RWPE1 (cell line): Measurements from ENCODE around the gene SON.

Experiments
- CTCF ChIA-PET: fragments of 350-600 bp; sonication (Branson Sonifier 250); formaldehyde crosslinking; extraction: SDS; loops from one replicate; lab custom pipeline; 2021; lab: Yijun Ruan, JAX
- POLR2A ChIA-PET: fragments of 400-600 bp; formaldehyde crosslinking; extraction: SDS; loops from one replicate; lab custom pipeline; 2020; ENCODE audit warnings: antibody characterized with exemption; ENCODE audit not compliant: low non-redundant PET; lab: Yijun Ruan, JAX
- DNase-seq: peaks from one replicate; pipeline ENCODE4 v3.0.0; 2012; ENCODE audit warnings: low spot score
- H3K27ac ChIP-seq: fragments of 450-650 bp; 2 replicates; pipeline ENCODE4 v1.5.1; 2017
- TF ChIP-seq, protein P1 (sequence below): fragments of 450-650 bp; conservative IDR thresholded peaks from 2 replicates; pipeline ENCODE4 v1.5.1; 2017; ENCODE audit warnings: low read depth, mild to moderate bottlenecking

SON gene

DNA sequence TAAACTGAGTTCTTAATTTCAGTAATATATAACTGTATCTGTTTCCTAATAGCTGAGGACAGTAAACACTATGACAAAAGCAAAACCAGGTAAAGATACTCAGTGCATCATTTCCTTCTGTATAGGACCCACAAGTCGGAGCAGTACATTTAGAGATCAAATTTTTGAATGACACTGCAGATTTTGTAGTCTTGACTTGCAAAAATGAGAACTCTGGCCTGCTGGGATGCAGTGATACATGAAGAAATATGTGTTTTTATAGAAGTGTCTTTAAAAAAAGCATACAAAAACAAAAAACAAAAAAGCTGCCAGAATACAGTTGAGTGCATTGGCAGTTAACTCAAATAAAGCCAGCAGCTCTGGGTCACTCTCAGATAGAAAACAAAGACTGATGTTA is 19.9 kb upstream of the SON start:
- ChIA-PET CTCF (no interaction called here), POLR2A (no interaction called here)
- TF ChIP-seq, protein P1, sequence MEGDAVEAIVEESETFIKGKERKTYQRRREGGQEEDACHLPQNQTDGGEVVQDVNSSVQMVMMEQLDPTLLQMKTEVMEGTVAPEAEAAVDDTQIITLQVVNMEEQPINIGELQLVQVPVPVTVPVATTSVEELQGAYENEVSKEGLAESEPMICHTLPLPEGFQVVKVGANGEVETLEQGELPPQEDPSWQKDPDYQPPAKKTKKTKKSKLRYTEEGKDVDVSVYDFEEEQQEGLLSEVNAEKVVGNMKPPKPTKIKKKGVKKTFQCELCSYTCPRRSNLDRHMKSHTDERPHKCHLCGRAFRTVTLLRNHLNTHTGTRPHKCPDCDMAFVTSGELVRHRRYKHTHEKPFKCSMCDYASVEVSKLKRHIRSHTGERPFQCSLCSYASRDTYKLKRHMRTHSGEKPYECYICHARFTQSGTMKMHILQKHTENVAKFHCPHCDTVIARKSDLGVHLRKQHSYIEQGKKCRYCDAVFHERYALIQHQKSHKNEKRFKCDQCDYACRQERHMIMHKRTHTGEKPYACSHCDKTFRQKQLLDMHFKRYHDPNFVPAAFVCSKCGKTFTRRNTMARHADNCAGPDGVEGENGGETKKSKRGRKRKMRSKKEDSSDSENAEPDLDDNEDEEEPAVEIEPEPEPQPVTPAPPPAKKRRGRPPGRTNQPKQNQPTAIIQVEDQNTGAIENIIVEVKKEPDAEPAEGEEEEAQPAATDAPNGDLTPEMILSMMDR, result no peak
- H3K27ac ChIP-seq, result no peak overlapping the region
- no peak for DNase-seq

DNA sequence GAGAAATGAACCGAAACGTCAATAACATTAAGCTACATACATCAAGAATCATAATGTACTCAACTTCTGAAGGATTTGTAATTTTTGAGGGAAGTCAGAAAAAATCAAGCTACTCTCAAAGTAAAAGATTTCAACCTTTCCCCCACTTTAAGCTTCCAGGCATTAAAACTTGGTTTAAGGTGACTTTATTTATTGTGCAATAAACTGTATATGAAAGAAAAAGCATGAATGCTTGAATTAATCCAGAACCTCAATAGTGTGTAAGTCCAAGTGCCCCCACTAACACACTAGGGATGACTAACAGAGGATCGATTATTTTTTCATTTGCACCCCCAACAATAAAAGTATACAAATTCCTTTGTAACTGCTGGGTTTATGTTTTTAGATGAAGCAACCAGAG is 11.8 kb upstream of the SON start:
- DNase-seq, result no peak
- CTCF ChIA-PET, result interaction anchor here (0.6 to 0.7 kb wide), 2 partner anchors 10 to 69 kb away, joined by 3 to 5 read pairs; no protein-coding TSS in a partner anchor
- TF ChIP-seq, protein P1, result no peak
- no peak overlapping the region for H3K27ac ChIP-seq
- POLR2A ChIA-PET, result no interaction called here

DNA sequence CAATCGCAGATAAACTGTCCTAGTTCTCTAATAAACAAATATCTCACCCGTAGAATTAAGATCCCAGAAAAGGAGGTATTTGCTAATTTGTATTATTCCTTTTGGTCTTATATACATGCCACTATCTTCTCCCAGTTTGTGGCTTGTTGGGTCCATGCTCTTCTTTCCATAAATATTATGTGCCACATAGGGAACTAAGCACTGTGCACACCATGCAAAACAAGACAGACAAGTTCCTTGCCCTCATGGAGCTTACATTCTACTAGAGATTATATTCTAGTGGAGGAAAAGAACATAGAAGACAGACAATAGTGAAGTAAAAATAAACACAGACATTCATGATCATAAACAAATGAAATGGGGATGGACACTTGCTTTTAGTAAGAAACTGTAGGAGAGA is 5.6 kb upstream of the SON start:
- no peak overlapping the region for H3K27ac ChIP-seq
- CTCF ChIA-PET, result interaction anchor here (0.5 kb wide), 1 partner anchor 1401 kb away, joined by 3 read pairs; no protein-coding TSS in a partner anchor
- TF ChIP-seq, protein P1, result no peak
- POLR2A ChIA-PET, result no interaction called here
- no peak for DNase-seq

DNA sequence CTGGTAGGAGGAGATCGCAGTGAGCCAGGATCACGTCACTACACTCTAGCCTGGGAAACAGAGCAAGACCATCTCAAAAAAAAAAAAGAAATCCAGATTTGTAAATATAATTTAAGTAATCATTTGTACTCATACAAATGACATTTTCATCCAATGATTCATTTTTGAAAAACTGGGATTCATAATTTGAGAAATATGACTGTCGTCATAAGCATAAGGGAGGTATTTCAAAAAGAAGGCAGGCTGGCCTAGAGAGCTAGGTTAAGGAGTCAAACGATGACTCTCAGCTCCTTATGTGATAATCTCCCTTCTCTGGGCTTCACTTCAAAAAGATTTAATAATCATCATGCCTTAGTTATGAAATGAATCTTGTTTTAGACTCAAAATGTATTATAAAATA is 3.2 kb upstream of the SON start:
- H3K27ac ChIP-seq, result no peak overlapping the region
- DNase-seq, result no peak
- ChIA-PET POLR2A (no interaction called here), CTCF (no interaction called here)
- TF ChIP-seq, protein P1, result no peak

DNA sequence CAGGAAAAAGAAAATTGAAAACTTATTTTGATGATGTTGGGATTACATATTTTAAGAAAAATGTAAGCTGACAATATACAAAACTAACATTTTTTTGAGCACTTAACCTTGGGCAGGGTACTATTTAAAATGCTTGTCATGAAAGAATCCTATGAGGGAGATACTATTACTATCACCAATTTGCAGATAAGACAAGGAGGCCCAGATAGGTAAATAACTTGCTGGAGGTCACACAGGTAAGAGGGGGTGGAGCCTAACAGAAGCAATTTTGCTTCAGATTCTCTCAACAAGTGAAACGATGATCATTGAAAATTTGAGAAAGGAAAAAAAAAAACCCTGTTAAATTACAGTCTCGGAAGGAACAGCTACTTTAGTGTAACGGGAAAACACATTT is 2.1 kb upstream of the SON start:
- no peak for DNase-seq
- TF ChIP-seq, protein P1, result no peak
- CTCF ChIA-PET, result no interaction called here
- POLR2A ChIA-PET, result interaction anchor here (0.7 kb wide), 1 partner anchor 275 kb away, joined by 3 read pairs; the partner anchor contains the start of gene IL10RB
- H3K27ac ChIP-seq, result peak overlapping the region; percentile 98

DNA sequence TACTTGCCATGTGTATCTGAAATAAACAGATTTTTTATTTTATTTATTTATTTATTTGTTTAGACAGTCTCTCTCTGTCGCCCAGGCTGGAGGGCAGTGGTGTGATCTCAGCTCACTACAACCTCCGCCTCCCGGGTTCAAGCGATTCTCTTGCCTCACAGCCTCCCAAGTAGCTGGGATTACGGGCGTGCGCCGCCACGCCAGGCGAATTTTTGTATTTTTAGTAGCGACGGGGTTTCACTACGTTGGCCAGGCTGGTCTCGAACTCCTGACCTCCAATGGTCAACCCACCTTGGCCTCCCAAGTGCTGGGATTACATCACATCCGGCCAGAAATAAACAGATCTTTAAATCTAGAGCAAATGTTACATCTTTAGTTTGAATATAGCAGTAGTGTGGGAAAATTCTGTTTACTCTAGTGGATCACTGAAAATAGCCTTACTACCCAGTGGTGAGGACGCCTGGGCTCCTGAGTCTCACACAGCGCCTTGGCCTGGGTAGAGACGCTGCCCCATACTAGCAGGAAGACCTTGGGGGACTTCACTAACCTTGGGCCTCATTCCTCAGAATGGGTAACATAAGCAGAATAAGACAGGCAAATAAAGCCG is 1.6 kb upstream of the SON start:
- H3K27ac ChIP-seq, result peak overlapping the region; percentile 98
- TF ChIP-seq, protein P1, result no peak
- no peak for DNase-seq
- CTCF ChIA-PET, result no interaction called here
- POLR2A ChIA-PET, result interaction anchor here (0.7 kb wide), 1 partner anchor 275 kb away, joined by 3 read pairs; the partner anchor contains the start of gene IL10RB
